GM12878 (cell line): ENCODE data around the gene PSMD13.

Experiments used
- CEBPB ChIP-seq, 2 experiments: fragments of 150-350 bp in 1 of 2; IDR thresholded peaks; 2 replicates each; pipeline ENCODE4 v1.6.1; 2012 to 2014; ENCODE audit warnings: low read depth in 2 of 2, low read length in 2 of 2, borderline replicate concordance in 1 of 2, inconsistent platforms in 1 of 2
- RFX5 ChIP-seq: IDR thresholded peaks from 2 replicates; pipeline ENCODE4 v1.6.1; 2011; ENCODE audit warnings: low read depth, low read length, improper control_type of control experiment
- TF ChIP-seq, protein P1 (sequence below), 3 experiments: IDR thresholded peaks in 2 of 3; conservative IDR thresholded peaks in 1 of 3; 2 replicates each; pipeline ENCODE4 v1.5.1; 2011; ENCODE audit warnings: low read depth in 3 of 3, low read length in 3 of 3, mild to moderate bottlenecking in 3 of 3, control low read depth in 2 of 3, moderate library complexity in 2 of 3, inconsistent platforms in 1 of 3, mixed read lengths in 1 of 3; ENCODE audit not compliant: control insufficient read depth in 2 of 3, insufficient read depth in 1 of 3; ENCODE audit errors: extremely low read depth in 1 of 3

DNA sequence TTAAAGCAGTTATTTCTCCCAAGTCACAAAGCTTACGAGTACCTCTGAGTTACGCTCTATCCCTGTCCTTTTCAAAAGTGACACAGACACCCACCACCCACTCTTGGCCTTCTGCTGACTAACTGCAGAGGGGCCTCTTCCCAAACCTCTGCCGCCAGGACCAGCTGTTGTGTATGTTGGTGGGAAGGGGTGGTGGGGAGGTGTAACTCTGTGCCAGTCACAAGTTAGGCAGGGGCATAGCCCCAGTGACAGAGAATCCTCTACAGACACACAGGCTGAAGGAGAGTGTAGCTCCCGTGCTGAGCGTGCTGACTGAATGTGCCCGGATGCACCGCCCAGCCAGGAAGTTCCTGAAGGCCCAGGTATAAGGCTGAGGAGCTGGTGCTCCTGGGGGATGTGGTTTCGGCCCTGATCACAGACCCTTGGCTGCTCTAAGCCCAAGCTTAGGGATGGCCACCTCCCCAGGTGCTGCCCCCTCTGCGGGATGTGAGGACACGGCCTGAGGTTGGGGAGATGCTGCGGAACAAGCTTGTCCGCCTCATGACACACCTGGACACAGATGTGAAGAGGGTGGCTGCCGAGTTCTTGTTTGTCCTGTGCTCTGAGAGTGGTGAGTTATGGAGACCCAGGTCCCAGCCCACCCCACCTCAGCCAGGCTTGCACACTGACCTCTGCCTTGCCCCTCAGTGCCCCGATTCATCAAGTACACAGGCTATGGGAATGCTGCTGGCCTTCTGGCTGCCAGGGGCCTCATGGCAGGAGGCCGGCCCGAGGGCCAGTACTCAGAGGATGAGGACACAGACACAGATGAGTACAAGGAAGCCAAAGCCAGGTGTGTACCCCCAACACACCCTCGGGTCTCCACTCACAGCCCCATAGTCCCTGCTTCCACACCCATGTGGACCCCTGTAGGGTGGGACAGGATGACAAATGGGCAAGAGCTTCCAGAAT is 24.4 kb upstream of the PSMD13 start:
- TF ChIP-seq CEBPB (IDR thresholded peaks at IDR 0.05; ENCODE audit: borderline replicate concordance in 1 of 2, low read depth in 2 of 2, low read length in 2 of 2) (no peak), RFX5 (no peak)
- TF ChIP-seq, protein P1, sequence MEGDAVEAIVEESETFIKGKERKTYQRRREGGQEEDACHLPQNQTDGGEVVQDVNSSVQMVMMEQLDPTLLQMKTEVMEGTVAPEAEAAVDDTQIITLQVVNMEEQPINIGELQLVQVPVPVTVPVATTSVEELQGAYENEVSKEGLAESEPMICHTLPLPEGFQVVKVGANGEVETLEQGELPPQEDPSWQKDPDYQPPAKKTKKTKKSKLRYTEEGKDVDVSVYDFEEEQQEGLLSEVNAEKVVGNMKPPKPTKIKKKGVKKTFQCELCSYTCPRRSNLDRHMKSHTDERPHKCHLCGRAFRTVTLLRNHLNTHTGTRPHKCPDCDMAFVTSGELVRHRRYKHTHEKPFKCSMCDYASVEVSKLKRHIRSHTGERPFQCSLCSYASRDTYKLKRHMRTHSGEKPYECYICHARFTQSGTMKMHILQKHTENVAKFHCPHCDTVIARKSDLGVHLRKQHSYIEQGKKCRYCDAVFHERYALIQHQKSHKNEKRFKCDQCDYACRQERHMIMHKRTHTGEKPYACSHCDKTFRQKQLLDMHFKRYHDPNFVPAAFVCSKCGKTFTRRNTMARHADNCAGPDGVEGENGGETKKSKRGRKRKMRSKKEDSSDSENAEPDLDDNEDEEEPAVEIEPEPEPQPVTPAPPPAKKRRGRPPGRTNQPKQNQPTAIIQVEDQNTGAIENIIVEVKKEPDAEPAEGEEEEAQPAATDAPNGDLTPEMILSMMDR (IDR thresholded peaks at IDR 0.05 in 2 of 3, conservative IDR thresholded peaks at IDR 0.05 in 1 of 3; ENCODE audit: control insufficient read depth in 2 of 3, extremely low read depth in 1 of 3, insufficient read depth in 1 of 3, low read depth in 3 of 3, low read length in 3 of 3) = no peak
